ENCODE results near the gene FAM47E.

FAM47E gene

GRCh38 chr4:76310683-76311082 is 59.2 kb downstream of the FAM47E start:
- H3K4me3 ChIP-seq (ENCODE audit: low read depth, low read length), result no peak overlapping the region
- TF ChIP-seq CTCF (IDR thresholded peaks at IDR 0.05; ENCODE audit: low read depth, low read length, missing control alignments), result no peak
- DNase-seq (ENCODE audit: low read depth), result no peak

- no peak for TF ChIP-seq CTCF (IDR thresholded peaks at IDR 0.05; ENCODE audit: low read depth, low read length, missing control alignments)
- no peak overlapping the region for H3K4me3 ChIP-seq (ENCODE audit: low read depth, low read length)
- DNase-seq (ENCODE audit: low read depth), result no peak
Observed at GRCh38 chr4:76311896-76312331, 60.4 kb downstream of the FAM47E start.

- H3K4me3 ChIP-seq (ENCODE audit: low read depth, low read length), result no peak overlapping the region
- no peak for DNase-seq (ENCODE audit: low read depth)
- TF ChIP-seq CTCF (IDR thresholded peaks at IDR 0.05; ENCODE audit: low read depth, low read length, missing control alignments), result no peak
Observed at GRCh38 chr4:76312457-76312856, 60.9 kb downstream of the FAM47E start.

- no peak for DNase-seq (ENCODE audit: low read depth)
- no peak for TF ChIP-seq CTCF (IDR thresholded peaks at IDR 0.05; ENCODE audit: low read depth, low read length, missing control alignments)
- H3K4me3 ChIP-seq (ENCODE audit: low read depth, low read length), result no peak overlapping the region
Observed at GRCh38 chr4:76313547-76313946, 62.0 kb downstream of the FAM47E start.

GRCh38 chr4:76315267-76315918 is 63.9 kb downstream of the FAM47E start:
- no peak for TF ChIP-seq CTCF (IDR thresholded peaks at IDR 0.05; ENCODE audit: low read depth, low read length, missing control alignments)
- H3K4me3 ChIP-seq (ENCODE audit: low read depth, low read length), result no peak overlapping the region
- no peak for DNase-seq (ENCODE audit: low read depth)

GRCh38 chr4:76316131-76316530 is 64.6 kb downstream of the FAM47E start:
- DNase-seq (ENCODE audit: low read depth), result no peak
- TF ChIP-seq CTCF (IDR thresholded peaks at IDR 0.05; ENCODE audit: low read depth, low read length, missing control alignments), result no peak
- no peak overlapping the region for H3K4me3 ChIP-seq (ENCODE audit: low read depth, low read length)

GRCh38 chr4:76322236-76322635 is 70.7 kb downstream of the FAM47E start:
- no peak for TF ChIP-seq CTCF (IDR thresholded peaks at IDR 0.05; ENCODE audit: low read depth, low read length, missing control alignments)
- no peak for DNase-seq (ENCODE audit: low read depth)

More at GRCh38 chr4:76322236-76322635, 70.7 kb downstream of the FAM47E start:
- no peak overlapping the region for H3K4me3 ChIP-seq (ENCODE audit: low read depth, low read length)
